ES-I3 (cell line): ENCODE data around the gene RGMA.

ENCODE experiments used
- H3K36me3 ChIP-seq: 2 replicates; pipeline ENCODE4 v1.6.1; 2013; ENCODE audit warnings: mild to moderate bottlenecking, low read length, control low read depth, moderate library complexity; ENCODE audit not compliant: insufficient read depth
- H3K4me1 ChIP-seq: 2 replicates; pipeline ENCODE4 v1.6.1; 2013; ENCODE audit warnings: mild to moderate bottlenecking, control low read depth, low read length; ENCODE audit not compliant: insufficient read depth
- H3K9ac ChIP-seq: 2 replicates; pipeline ENCODE4 v1.6.1; 2013; ENCODE audit warnings: low read depth, mild to moderate bottlenecking, low read length, moderate library complexity
- H3K9me3 ChIP-seq: 2 replicates; pipeline ENCODE4 v1.6.1; 2013; ENCODE audit warnings: mild to moderate bottlenecking, low read length, moderate library complexity; ENCODE audit not compliant: control insufficient read depth, insufficient read depth

RGMA gene

GRCh38 chr15:93052090-93052879 lies 36.7 kb downstream of the RGMA start:
- H3K9me3 ChIP-seq = no peaks in the 10 kb centered on the region
- no peaks in the 10 kb centered on the region for H3K4me1 ChIP-seq
- no peaks in the 10 kb centered on the region; the same call in 1 of the 2 replicates for H3K36me3 ChIP-seq
- H3K9ac ChIP-seq = no peak overlapping the region

GRCh38 chr15:93051236-93052089 lies 37.5 kb downstream of the RGMA start:
- H3K9me3 ChIP-seq = peaks cover under 1% of the 10 kb centered on the region; the same call in 1 of the 2 replicates
- no peaks in the 10 kb centered on the region for H3K4me1 ChIP-seq
- no peak overlapping the region for H3K9ac ChIP-seq
- H3K36me3 ChIP-seq = peaks cover 1% of the 10 kb centered on the region; the same call in 1 of the 2 replicates

GRCh38 chr15:93050648-93051047 lies 38.4 kb downstream of the RGMA start:
- H3K36me3 ChIP-seq = peaks cover 9% of the 10 kb centered on the region
- H3K9ac ChIP-seq = no peak overlapping the region

GRCh38 chr15:93049914-93050578 lies 39.0 kb downstream of the RGMA start:
- Histone ChIP-seq H3K4me1 (no peaks in the 10 kb centered on the region), H3K9ac (no peak overlapping the region), H3K9me3 (peaks cover 5% of the 10 kb centered on the region; the same call in 1 of the 2 replicates), H3K36me3 (peaks cover 9% of the 10 kb centered on the region)

More at GRCh38 chr15:93050648-93051047, 38.4 kb downstream of the RGMA start:
- Histone ChIP-seq H3K4me1 (no peaks in the 10 kb centered on the region), H3K9me3 (peaks cover 5% of the 10 kb centered on the region; the same call in 1 of the 2 replicates)

- Histone ChIP-seq H3K9ac (no peak overlapping the region), H3K4me1 (no peaks in the 10 kb centered on the region), H3K9me3 (peaks cover 5% of the 10 kb centered on the region; the same call in 1 of the 2 replicates), H3K36me3 (peaks cover 9% of the 10 kb centered on the region)
Measured at GRCh38 chr15:93049233-93049632, 39.8 kb downstream of the RGMA start.

GRCh38 chr15:93048759-93049161 lies 40.3 kb downstream of the RGMA start:
- H3K4me1 ChIP-seq = no peaks in the 10 kb centered on the region
- peaks cover 5% of the 10 kb centered on the region; the same call in 1 of the 2 replicates for H3K9me3 ChIP-seq
- H3K9ac ChIP-seq = no peak overlapping the region
- peaks cover 9% of the 10 kb centered on the region for H3K36me3 ChIP-seq

GRCh38 chr15:93048426-93048721 lies 40.6 kb downstream of the RGMA start:
- peaks cover 9% of the 10 kb centered on the region for H3K36me3 ChIP-seq
- H3K4me1 ChIP-seq = no peaks in the 10 kb centered on the region

GRCh38 chr15:93047621-93048425 lies 41.2 kb downstream of the RGMA start:
- Histone ChIP-seq H3K9ac (no peak overlapping the region), H3K36me3 (peaks cover 9% of the 10 kb centered on the region), H3K4me1 (no peaks in the 10 kb centered on the region), H3K9me3 (peaks cover 5% of the 10 kb centered on the region; the same call in 1 of the 2 replicates)

More at GRCh38 chr15:93048426-93048721, 40.6 kb downstream of the RGMA start:
- H3K9ac ChIP-seq = no peak overlapping the region
- peaks cover 5% of the 10 kb centered on the region; the same call in 1 of the 2 replicates for H3K9me3 ChIP-seq

- Histone ChIP-seq H3K4me1 (no peaks in the 10 kb centered on the region), H3K9me3 (peaks cover 5% of the 10 kb centered on the region; the same call in 1 of the 2 replicates), H3K36me3 (peaks cover 9% of the 10 kb centered on the region), H3K9ac (no peak overlapping the region)
Measured at GRCh38 chr15:93046721-93047120, 42.3 kb downstream of the RGMA start.

GRCh38 chr15:93046120-93046519 lies 42.9 kb downstream of the RGMA start:
- Histone ChIP-seq H3K9ac (no peak overlapping the region), H3K4me1 (no peaks in the 10 kb centered on the region), H3K36me3 (peaks cover 9% of the 10 kb centered on the region), H3K9me3 (peaks cover 5% of the 10 kb centered on the region; the same call in 1 of the 2 replicates)

- Histone ChIP-seq H3K36me3 (peaks cover 9% of the 10 kb centered on the region), H3K9me3 (peaks cover 5% of the 10 kb centered on the region; the same call in 1 of the 2 replicates), H3K9ac (no peak overlapping the region), H3K4me1 (0 out of 2 replicates have a peak, but pooled peaks cover 3% of the 10 kb centered on the region)
Measured at GRCh38 chr15:93045191-93045785, 43.7 kb downstream of the RGMA start.

- H3K9me3 ChIP-seq = peaks cover 5% of the 10 kb centered on the region; the same call in 1 of the 2 replicates
- H3K4me1 ChIP-seq = 0 out of 2 replicates have a peak, but pooled peaks cover 3% of the 10 kb centered on the region
- peaks cover 9% of the 10 kb centered on the region for H3K36me3 ChIP-seq
- no peak overlapping the region for H3K9ac ChIP-seq
Measured at GRCh38 chr15:93044301-93045190, 44.5 kb downstream of the RGMA start.
